ENCODE measurements around the gene DAO. TPM values are rescaled to one million over a fixed set of nuclear protein-coding genes. Genes with fewer than 3 reads are reported as not detected.

Gene DAO
- total RNA-seq, 1 experiment from 2014 or later, result not detected

DNA sequence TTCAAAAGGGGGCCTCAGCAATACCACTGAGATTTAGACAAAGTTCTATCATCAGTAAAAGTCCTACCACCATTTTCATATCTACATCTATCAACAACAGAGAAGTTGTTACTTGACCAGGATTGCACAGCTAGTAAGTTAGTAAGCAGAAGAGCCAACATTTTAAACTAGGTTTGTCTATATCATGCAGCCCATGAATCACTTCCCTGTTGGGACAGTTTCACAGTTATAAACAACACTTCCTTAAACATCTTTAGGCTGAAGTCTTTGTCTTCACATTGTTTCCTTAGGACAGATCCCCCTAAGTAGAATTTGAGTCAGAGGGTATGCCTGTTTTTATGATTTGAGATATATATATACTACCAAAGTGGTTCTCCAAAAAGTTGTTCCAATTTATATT is 68.5 kb downstream of the DAO start:
- Histone ChIP-seq H4K5ac (ENCODE audit: insufficient read length, low read depth, low read length) (no peak overlapping the region), H4K20me1 (ENCODE audit: control insufficient read depth, insufficient read depth, insufficient read length) (no peaks in the 10 kb centered on the region), H3T11ph (ENCODE audit: low read length) (no peak overlapping the region), H3K4ac (ENCODE audit: low read depth, low read length) (no peak overlapping the region), H3K27ac (ENCODE audit: insufficient read length, low read depth, low read length) (no peak overlapping the region), H3K23ac (ENCODE audit: insufficient read length, low read depth, low read length) (no peak overlapping the region), H3K79me2 (ENCODE audit: insufficient read depth, low read length) (no peaks in the 10 kb centered on the region), H3K9me3 (ENCODE audit: control insufficient read depth, low read depth, low read length) (peaks cover 8% of the 10 kb centered on the region), H3K56ac (ENCODE audit: insufficient read length, low read depth, low read length) (no peak overlapping the region), H4K91ac (ENCODE audit: insufficient read length, low read depth, low read length) (no peak overlapping the region), H2BK20ac (ENCODE audit: low read depth, low read length, poor library complexity, severe bottlenecking) (no peak overlapping the region), H3K23me2 (ENCODE audit: insufficient read length, low read depth, low read length, poor library complexity, severe bottlenecking) (no peaks in the 10 kb centered on the region), H3K4me2 (ENCODE audit: insufficient read depth, insufficient read length, low read length) (no peak overlapping the region), H3K14ac (ENCODE audit: insufficient read depth, low read length) (no peak overlapping the region), H2BK15ac (ENCODE audit: low read depth, low read length) (no peak overlapping the region), H2BK5ac (ENCODE audit: insufficient read length, low read length) (no peak overlapping the region), H3K79me1 (ENCODE audit: insufficient read depth, low read depth, low read length, poor library complexity, severe bottlenecking) (no peaks in the 10 kb centered on the region), H3K18ac (ENCODE audit: insufficient read length, low read depth, low read length) (no peak overlapping the region), H3K4me1 (ENCODE audit: insufficient read depth, low read length) (no peaks in the 10 kb centered on the region), H2BK120ac (ENCODE audit: low read depth, low read length, poor library complexity, severe bottlenecking) (no peak overlapping the region), H4K8ac (replicated peaks; ENCODE audit: insufficient read length, low read depth, low read length) (no peak overlapping the region), H2AFZ (ENCODE audit: low read length) (no peak overlapping the region), H2BK12ac (ENCODE audit: insufficient read length, low read depth, low read length) (no peak overlapping the region), H3K27me3 (ENCODE audit: insufficient read depth, low read length) (no peaks in the 10 kb centered on the region), H3K9ac (ENCODE audit: extremely low read depth, insufficient read length, low read length) (no peak overlapping the region), H2AK5ac (ENCODE audit: insufficient read length, low read length) (no peak overlapping the region)
- no peak for DNase-seq
- H3K36me3 Mint-ChIP-seq (ENCODE audit: insufficient read depth in 1 of 3, low read depth in 3 of 3), result peaks cover 0 to 9% (median 0%) of the 10 kb centered on the region in 3 experiments; a peak in 4 of 7 replicates
- peaks cover 3% of the 10 kb centered on the region for H3K27me3 Mint-ChIP-seq (ENCODE audit: low read depth)
- TF ChIP-seq, protein P1, sequence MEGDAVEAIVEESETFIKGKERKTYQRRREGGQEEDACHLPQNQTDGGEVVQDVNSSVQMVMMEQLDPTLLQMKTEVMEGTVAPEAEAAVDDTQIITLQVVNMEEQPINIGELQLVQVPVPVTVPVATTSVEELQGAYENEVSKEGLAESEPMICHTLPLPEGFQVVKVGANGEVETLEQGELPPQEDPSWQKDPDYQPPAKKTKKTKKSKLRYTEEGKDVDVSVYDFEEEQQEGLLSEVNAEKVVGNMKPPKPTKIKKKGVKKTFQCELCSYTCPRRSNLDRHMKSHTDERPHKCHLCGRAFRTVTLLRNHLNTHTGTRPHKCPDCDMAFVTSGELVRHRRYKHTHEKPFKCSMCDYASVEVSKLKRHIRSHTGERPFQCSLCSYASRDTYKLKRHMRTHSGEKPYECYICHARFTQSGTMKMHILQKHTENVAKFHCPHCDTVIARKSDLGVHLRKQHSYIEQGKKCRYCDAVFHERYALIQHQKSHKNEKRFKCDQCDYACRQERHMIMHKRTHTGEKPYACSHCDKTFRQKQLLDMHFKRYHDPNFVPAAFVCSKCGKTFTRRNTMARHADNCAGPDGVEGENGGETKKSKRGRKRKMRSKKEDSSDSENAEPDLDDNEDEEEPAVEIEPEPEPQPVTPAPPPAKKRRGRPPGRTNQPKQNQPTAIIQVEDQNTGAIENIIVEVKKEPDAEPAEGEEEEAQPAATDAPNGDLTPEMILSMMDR (conservative IDR thresholded peaks at IDR 0.05), result no peak
- H3K27ac Mint-ChIP-seq, result no peak overlapping the region
- no peak overlapping the region for H3K4me3 Mint-ChIP-seq
- H3K9me3 Mint-ChIP-seq, result peaks cover 16 to 20% of the 10 kb centered on the region in 2 experiments
- peaks cover 2% of the 10 kb centered on the region in 2 experiments; a peak in 3 of 4 replicates for H3K4me1 Mint-ChIP-seq

Data from H9 (cell line).